Lung (tissue), 12 donors: ENCODE measurements around the gene ADM5. TPM values are rescaled to one million over a fixed set of nuclear protein-coding genes. Genes with fewer than 3 reads are reported as not detected.

ENCODE experiments used
- ATAC-seq: fragments of 200-7000 bp; cut with Tn5 transposase; one replicate; pipeline ENCODE4 v1.9.1; 2020; ENCODE audit warnings: moderate number of reproducible peaks; ENCODE audit not compliant: insufficient read depth, low FRiP score
- DNase-seq, 3 donors: peaks; one replicate each; pipeline ENCODE4 v3.0.0-alpha.2; 2013 to 2017
- H3K27ac ChIP-seq, 2 donors: one replicate each; pipeline ENCODE4 v1.5.1; 2013; ENCODE audit warnings: mild to moderate bottlenecking in 2 of 2, moderate library complexity in 2 of 2, control low read depth in 1 of 2, inconsistent platforms in 1 of 2, low read depth in 1 of 2, low read length in 1 of 2
- H3K27me3 ChIP-seq, 3 donors: one replicate each; pipeline ENCODE4 v1.5.1; 2013; ENCODE audit warnings: low read length in 2 of 3; ENCODE audit not compliant: control insufficient read depth in 3 of 3, insufficient read depth in 3 of 3
- H3K36me3 ChIP-seq, 4 donors: one replicate each; pipeline ENCODE4 v1.5.1; 2013; ENCODE audit warnings: low read length in 4 of 4, mild to moderate bottlenecking in 1 of 4, moderate library complexity in 1 of 4; ENCODE audit not compliant: control insufficient read depth in 4 of 4, insufficient read depth in 4 of 4
- H3K4me1 ChIP-seq, 5 donors: one replicate each; pipeline ENCODE4 v1.5.1; 2013; ENCODE audit warnings: low read length in 5 of 5, mild to moderate bottlenecking in 2 of 5, moderate library complexity in 1 of 5; ENCODE audit not compliant: control insufficient read depth in 5 of 5, insufficient read depth in 5 of 5
- H3K4me3 ChIP-seq: one replicate; pipeline ENCODE4 v1.5.1; 2013; ENCODE audit warnings: mild to moderate bottlenecking, control low read depth, moderate library complexity
- H3K9ac ChIP-seq, 2 donors: one replicate each; pipeline ENCODE4 v1.5.1; 2013; ENCODE audit warnings: low read length in 2 of 2, control low read depth in 1 of 2; ENCODE audit not compliant: insufficient read depth in 1 of 2
- H3K9me3 ChIP-seq, 4 donors: one replicate each; pipeline ENCODE4 v1.5.1; 2013; ENCODE audit warnings: low read length in 3 of 4, mild to moderate bottlenecking in 1 of 4, moderate library complexity in 1 of 4; ENCODE audit not compliant: control insufficient read depth in 4 of 4, insufficient read depth in 3 of 4
- WGBS, 2 donors: extraction: QIAGEN DNeasy Blood & Tissue Kit; methylation state at CpG; one replicate each; pipeline ENCODE4 v1.1.7; 2013; 5-methylcytosine and 5-hydroxymethylcytosine counted together
- polyA plus RNA-seq, 2 donors: library from polyadenylated mRNA; stranded (reverse); fragments of 200-250 nt; gene quantifications; one replicate each; pipeline ENCODE4 v1.2.1, GENCODE V29; 2013
- total RNA-seq, 2 donors: library from RNA; depleted of rRNA in 1 of 2; stranded (reverse); fragments of >200 nt in 1 of 2; gene quantifications; one replicate each; pipeline ENCODE4 v1.2.1, GENCODE V29; 2014 to 2021
- TF ChIP-seq, protein P1 (sequence below): IDR thresholded peaks from 2 replicates; pipeline ENCODE4 v1.5.1; 2012; ENCODE audit warnings: mild to moderate bottlenecking; ENCODE audit errors: control extremely low read depth, extremely low read depth
- donor health status: control.
- donor health status: control.
- donor health status: Bipolar disorder and iron deficiency.
- donor health status: healthy.
- donor health status: DM: yes; HTN: yes; CAD: no.

Gene ADM5
- total and polyA plus RNA-seq, 4 donors, result 0.60 to 4.2 (median 3.0) TPM

GRCh38 chr19:49651820-49652550 lies 37.4 kb upstream of the ADM5 start:
- H3K4me3 ChIP-seq, result no peak overlapping the region
- H3K9ac ChIP-seq, result no peak overlapping the region
- peaks cover 10 to 80% (median 26%) of the 10 kb centered on the region in 4 donors for H3K36me3 ChIP-seq
- no peak overlapping the region for H3K27ac ChIP-seq
- no peaks in the 10 kb centered on the region for H3K27me3 ChIP-seq
- DNase-seq (no peak), ATAC-seq (no peak)
- H3K4me1 ChIP-seq, result no peaks in the 10 kb centered on the region
- TF ChIP-seq, protein P1, sequence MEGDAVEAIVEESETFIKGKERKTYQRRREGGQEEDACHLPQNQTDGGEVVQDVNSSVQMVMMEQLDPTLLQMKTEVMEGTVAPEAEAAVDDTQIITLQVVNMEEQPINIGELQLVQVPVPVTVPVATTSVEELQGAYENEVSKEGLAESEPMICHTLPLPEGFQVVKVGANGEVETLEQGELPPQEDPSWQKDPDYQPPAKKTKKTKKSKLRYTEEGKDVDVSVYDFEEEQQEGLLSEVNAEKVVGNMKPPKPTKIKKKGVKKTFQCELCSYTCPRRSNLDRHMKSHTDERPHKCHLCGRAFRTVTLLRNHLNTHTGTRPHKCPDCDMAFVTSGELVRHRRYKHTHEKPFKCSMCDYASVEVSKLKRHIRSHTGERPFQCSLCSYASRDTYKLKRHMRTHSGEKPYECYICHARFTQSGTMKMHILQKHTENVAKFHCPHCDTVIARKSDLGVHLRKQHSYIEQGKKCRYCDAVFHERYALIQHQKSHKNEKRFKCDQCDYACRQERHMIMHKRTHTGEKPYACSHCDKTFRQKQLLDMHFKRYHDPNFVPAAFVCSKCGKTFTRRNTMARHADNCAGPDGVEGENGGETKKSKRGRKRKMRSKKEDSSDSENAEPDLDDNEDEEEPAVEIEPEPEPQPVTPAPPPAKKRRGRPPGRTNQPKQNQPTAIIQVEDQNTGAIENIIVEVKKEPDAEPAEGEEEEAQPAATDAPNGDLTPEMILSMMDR, result no peak
- WGBS, 2 donors, result 97 to 98% methylated on average over 90 to 110 of the region's 110 CpGs
- H3K9me3 ChIP-seq, result no peaks in the 10 kb centered on the region

DNA sequence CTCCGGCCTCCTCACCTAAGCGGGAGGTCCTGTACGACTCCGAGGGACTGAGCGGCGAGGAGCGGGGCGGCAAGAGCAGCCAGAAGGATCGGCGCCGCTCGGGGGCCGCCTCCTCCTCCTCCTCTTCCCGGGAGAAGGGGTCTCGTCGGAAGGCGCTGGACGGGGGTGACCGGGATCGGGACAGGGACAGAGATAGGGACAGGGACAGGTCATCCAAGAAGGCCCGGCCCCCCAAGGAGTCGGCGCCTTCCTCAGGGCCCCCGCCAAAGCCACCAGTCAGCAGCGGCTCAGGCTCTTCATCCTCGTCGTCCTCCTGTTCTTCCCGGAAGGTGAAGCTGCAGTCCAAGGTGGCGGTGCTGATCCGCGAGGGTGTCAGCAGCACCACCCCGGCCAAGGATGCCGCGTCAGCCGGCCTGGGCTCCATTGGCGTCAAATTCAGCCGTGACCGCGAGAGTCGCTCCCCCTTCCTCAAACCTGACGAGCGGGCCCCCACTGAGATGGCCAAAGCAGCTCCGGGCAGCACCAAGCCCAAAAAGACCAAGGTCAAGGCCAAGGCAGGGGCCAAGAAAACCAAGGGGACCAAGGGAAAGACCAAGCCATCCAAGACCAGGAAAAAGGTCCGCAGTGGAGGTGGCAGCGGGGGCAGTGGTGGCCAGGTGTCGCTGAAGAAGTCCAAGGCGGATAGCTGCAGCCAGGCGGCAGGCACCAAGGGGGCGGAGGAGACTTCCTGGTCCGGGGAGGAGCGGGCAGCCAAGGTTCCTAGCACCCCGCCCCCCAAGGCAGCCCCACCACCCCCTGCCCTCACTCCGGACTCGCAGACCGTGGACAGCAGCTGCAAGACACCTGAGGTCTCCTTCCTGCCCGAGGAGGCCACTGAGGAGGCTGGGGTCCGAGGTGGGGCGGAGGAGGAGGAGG lies 36.6 kb upstream of the ADM5 start:
- no peaks in the 10 kb centered on the region for H3K27me3 ChIP-seq
- 94 to 95% methylated on average over 41 to 58 of the region's 58 CpGs for WGBS, 2 donors
- ATAC-seq (no peak), DNase-seq (no peak)
- H3K4me3 ChIP-seq, result no peak overlapping the region
- no peak overlapping the region for H3K9ac ChIP-seq
- no peaks in the 10 kb centered on the region for H3K4me1 ChIP-seq
- TF ChIP-seq, protein P1, result no peak
- no peak overlapping the region for H3K27ac ChIP-seq
- H3K9me3 ChIP-seq, result no peaks in the 10 kb centered on the region
- peaks cover 11 to 80% (median 27%) of the 10 kb centered on the region in 4 donors for H3K36me3 ChIP-seq

DNA sequence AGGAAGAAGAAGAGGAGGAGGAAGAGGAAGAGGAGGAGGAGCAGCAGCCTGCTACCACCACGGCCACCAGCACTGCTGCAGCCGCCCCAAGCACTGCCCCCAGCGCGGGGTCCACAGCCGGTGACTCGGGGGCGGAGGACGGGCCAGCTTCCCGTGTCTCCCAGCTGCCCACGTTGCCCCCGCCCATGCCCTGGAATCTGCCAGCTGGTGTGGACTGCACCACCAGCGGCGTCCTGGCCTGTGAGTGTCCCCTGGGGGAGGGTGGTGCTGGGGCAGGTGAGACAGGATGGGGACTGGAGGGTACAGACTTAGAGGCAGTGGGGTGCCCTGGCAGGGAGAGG lies 36.0 kb upstream of the ADM5 start:
- Histone ChIP-seq H3K27me3 (no peaks in the 10 kb centered on the region), H3K4me1 (no peaks in the 10 kb centered on the region), H3K36me3 (peaks cover 13 to 85% (median 29%) of the 10 kb centered on the region in 4 donors), H3K9me3 (no peaks in the 10 kb centered on the region), H3K9ac (no peak overlapping the region), H3K27ac (no peak overlapping the region), H3K4me3 (no peak overlapping the region)
- WGBS, 2 donors, result 90 to 93% methylated on average over 13 of the region's 13 CpGs
- DNase-seq (no peak), ATAC-seq (no peak)
- TF ChIP-seq, protein P1, result no peak
